Gastroesophageal sphincter (tissue), 3 donors: Measurements from ENCODE around the gene LRRC46.

ENCODE experiments used
- EP300 ChIP-seq: sonication (generic); formaldehyde crosslinking; IDR thresholded peaks from one replicate; pipeline ENCODE4 v1.6.1; 2017; ENCODE audit warnings: antibody characterized with exemption, mild to moderate bottlenecking
- POLR2A ChIP-seq, 2 donors: fragments of 450-650 bp; IDR thresholded peaks; one replicate each; pipeline ENCODE4 v1.6.1; 2017; ENCODE audit warnings: antibody characterized with exemption in 2 of 2, mild to moderate bottlenecking in 2 of 2, moderate library complexity in 1 of 2
- POLR2AphosphoS5 ChIP-seq: sonication (generic); formaldehyde crosslinking; IDR thresholded peaks from one replicate; pipeline ENCODE4 v1.6.1; 2017; ENCODE audit warnings: antibody characterized with exemption
- TF ChIP-seq, protein P1 (sequence below), 4 experiments: fragments of 200-600 bp in 2 of 4; fragments of 450-650 bp in 2 of 4; sonication (generic) in 1 of 4; IDR thresholded peaks; one replicate each; pipeline ENCODE4 v1.5.1; 2017 to 2019; ENCODE audit warnings: antibody characterized with exemption in 4 of 4, mild to moderate bottlenecking in 2 of 4, moderate library complexity in 2 of 4

DNA sequence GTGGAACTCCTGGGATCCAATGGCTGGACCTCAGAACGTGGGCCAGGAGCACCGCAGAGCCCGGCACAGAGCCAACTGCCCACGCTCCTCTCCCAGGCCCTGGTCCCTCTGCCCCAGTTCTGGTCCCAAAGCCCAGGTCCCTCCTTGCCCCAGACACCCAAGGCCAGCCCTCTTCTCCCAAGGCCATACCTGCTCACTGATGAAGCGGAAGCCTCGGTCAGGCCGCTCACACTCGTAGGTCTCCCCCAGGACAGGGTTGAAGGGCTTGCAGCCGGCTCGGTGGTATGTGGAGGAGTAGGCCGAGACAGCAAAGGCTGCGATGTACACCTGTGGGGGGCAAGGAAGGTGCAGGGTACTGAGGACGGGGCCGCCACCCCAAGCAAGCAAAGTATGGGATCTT, 18.4 kb upstream of the LRRC46 start:
- TF ChIP-seq EP300: no peak
- TF ChIP-seq POLR2AphosphoS5: no peak
- TF ChIP-seq, protein P1, sequence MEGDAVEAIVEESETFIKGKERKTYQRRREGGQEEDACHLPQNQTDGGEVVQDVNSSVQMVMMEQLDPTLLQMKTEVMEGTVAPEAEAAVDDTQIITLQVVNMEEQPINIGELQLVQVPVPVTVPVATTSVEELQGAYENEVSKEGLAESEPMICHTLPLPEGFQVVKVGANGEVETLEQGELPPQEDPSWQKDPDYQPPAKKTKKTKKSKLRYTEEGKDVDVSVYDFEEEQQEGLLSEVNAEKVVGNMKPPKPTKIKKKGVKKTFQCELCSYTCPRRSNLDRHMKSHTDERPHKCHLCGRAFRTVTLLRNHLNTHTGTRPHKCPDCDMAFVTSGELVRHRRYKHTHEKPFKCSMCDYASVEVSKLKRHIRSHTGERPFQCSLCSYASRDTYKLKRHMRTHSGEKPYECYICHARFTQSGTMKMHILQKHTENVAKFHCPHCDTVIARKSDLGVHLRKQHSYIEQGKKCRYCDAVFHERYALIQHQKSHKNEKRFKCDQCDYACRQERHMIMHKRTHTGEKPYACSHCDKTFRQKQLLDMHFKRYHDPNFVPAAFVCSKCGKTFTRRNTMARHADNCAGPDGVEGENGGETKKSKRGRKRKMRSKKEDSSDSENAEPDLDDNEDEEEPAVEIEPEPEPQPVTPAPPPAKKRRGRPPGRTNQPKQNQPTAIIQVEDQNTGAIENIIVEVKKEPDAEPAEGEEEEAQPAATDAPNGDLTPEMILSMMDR (IDR thresholded peaks at IDR 0.05): no peak
- no peak for TF ChIP-seq POLR2A (IDR thresholded peaks at IDR 0.05)
